ENCODE data around the gene FICD. TPM values are rescaled to one million over a fixed set of nuclear protein-coding genes. Genes with fewer than 3 reads are reported as not detected.
A peak's percentile ranks its signal among the peaks of the same experiment; 100 is the strongest.
"Not testable (repeated sequence)": the region's sequence is repeated elsewhere in the genome, so short reads cannot be mapped to it uniquely, and the experiment has no call there.

FICD gene
- total RNA-seq, 3 donors from 2014 or later (not counting 1 experiment from before 2014, with no cell fraction given) = 3.9 to 7.5 (median 6.6) TPM

DNA sequence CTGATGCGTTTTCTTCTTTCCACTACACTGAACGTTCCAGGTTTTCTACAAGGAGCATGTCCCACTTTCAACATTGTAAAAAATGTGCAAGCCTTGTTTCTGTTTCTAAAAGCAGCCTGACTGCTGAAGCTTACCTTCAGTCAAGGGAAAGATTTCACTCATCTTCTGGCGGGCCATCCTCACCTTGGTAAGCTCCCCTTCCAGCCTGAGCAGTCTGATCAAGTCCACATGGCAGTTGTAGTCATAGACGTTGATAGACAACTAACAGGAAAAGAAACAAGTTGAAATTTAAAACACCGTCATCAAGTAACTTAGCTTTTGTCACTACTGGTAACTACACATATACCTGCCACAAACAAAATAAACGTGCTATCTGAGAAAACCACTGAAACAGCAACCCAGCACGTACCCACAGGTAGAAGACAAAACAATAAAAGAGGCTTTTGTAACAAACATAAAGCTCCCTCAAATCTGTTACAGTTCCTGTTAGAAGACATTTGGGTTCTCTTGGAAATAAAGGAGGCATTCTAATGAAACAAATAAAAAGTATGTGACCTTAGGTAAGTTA lies 34.0 kb downstream of the FICD start:
- 76% methylated on average over 7 of the region's 7 CpGs for WGBS (ENCODE audit: insufficient coverage)
- H3K27ac ChIP-seq (ENCODE audit: low read length) = no peak overlapping the region

DNA sequence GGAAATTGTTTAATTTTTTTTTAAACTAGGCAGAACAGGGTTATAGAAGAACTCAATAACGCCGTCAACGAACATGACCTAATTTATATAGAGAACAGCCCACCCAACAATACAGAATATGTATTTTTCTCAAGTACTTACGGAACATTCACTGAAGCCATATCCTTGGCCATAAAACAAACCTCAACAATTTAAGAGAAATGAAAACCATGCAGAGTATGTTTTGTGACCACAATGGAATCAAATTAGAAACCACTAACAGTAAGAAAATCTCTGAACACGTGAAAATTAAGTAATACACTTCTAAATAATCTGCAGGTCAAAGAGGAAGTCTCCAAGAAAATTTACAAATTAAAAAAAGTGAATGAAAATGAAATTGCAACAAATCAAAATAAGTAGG lies 36.5 kb downstream of the FICD start:
- no peaks in the 10 kb centered on the region for H3K4me1 ChIP-seq (ENCODE audit: control insufficient read depth, insufficient read depth, low read length)
- DNase-seq = no peak
- peaks cover 26% of the 10 kb centered on the region for H3K36me3 ChIP-seq (ENCODE audit: control insufficient read depth, insufficient read depth, low read length)
- Mint-ChIP-seq H3K9me3 (no peaks in the 10 kb centered on the region), H3K4me3 (no peak overlapping the region), H3K36me3 (peaks cover 11% of the 10 kb centered on the region), H3K4me1 (peaks cover 52 to 54% of the 10 kb centered on the region in 2 donors), H3K27me3 (ENCODE audit: low read depth in 2 of 2) (no peaks in the 10 kb centered on the region), H3K27ac (peak overlapping the region; percentile 22 to 46)
- H3K27ac ChIP-seq (ENCODE audit: low read length) = no peak overlapping the region
- no peak overlapping the region for H3K4me3 ChIP-seq (ENCODE audit: low read length)
- H3K27me3 ChIP-seq (ENCODE audit: control insufficient read depth, insufficient read depth, low read length) = no peaks in the 10 kb centered on the region
- no peaks in the 10 kb centered on the region for H3K9me3 ChIP-seq (ENCODE audit: control insufficient read depth, insufficient read depth, low read length)
- intact Hi-C loops (cut with micrococcal nuclease) = no loop called here
- 57% methylated on average over 4 of the region's 5 CpGs for WGBS (ENCODE audit: insufficient coverage)
- ATAC-seq = no peak
- TF ChIP-seq, protein P1, sequence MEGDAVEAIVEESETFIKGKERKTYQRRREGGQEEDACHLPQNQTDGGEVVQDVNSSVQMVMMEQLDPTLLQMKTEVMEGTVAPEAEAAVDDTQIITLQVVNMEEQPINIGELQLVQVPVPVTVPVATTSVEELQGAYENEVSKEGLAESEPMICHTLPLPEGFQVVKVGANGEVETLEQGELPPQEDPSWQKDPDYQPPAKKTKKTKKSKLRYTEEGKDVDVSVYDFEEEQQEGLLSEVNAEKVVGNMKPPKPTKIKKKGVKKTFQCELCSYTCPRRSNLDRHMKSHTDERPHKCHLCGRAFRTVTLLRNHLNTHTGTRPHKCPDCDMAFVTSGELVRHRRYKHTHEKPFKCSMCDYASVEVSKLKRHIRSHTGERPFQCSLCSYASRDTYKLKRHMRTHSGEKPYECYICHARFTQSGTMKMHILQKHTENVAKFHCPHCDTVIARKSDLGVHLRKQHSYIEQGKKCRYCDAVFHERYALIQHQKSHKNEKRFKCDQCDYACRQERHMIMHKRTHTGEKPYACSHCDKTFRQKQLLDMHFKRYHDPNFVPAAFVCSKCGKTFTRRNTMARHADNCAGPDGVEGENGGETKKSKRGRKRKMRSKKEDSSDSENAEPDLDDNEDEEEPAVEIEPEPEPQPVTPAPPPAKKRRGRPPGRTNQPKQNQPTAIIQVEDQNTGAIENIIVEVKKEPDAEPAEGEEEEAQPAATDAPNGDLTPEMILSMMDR (IDR thresholded peaks at IDR 0.05) = no peak

More for the DNA sequence above, 34.0 kb downstream of the FICD start:
- Histone ChIP-seq H3K4me1 (ENCODE audit: control insufficient read depth, insufficient read depth, low read length) (no peaks in the 10 kb centered on the region), H3K9me3 (ENCODE audit: control insufficient read depth, insufficient read depth, low read length) (no peaks in the 10 kb centered on the region), H3K4me3 (ENCODE audit: low read length) (no peak overlapping the region), H3K27me3 (ENCODE audit: control insufficient read depth, insufficient read depth, low read length) (no peaks in the 10 kb centered on the region), H3K36me3 (ENCODE audit: control insufficient read depth, insufficient read depth, low read length) (peaks cover 45% of the 10 kb centered on the region)
- H3K9me3 Mint-ChIP-seq = no peaks in the 10 kb centered on the region
- H3K27me3 Mint-ChIP-seq (ENCODE audit: low read depth in 2 of 2) = no peaks in the 10 kb centered on the region
- H3K27ac Mint-ChIP-seq = peak overlapping the region in 1 of 2 donors; percentile 36
- TF ChIP-seq, protein P1 (IDR thresholded peaks at IDR 0.05) = no peak
- no peak for DNase-seq
- no peak for ATAC-seq
- H3K4me1 Mint-ChIP-seq = peaks cover 43 to 49% of the 10 kb centered on the region in 2 donors
- peaks cover 20% of the 10 kb centered on the region for H3K36me3 Mint-ChIP-seq
- intact Hi-C loops (cut with micrococcal nuclease) = no loop called here
- H3K4me3 Mint-ChIP-seq = no peak overlapping the region

DNA sequence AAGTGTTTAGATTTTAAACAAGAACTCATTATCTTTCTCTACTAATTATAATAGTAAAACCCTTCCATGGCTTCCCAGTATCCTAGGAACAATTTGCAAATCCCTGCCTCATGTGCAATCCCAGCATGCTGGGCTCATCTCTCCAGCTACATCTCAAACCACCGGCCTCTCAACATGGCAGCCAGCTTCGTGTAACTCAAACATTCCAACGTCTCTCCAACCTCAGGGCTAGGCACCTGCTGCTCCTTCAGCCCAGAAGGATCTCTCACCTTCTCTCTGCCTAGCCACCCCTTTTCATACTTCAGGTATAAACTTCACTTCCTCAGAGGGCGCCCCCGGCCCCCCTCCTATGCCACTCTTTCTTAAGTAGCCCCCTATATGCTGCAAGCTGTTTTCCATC lies 38.7 kb downstream of the FICD start:
- no peak overlapping the region for H3K27ac Mint-ChIP-seq
- intact Hi-C loops (cut with micrococcal nuclease) = no loop called here
- H3K4me1 ChIP-seq (ENCODE audit: control insufficient read depth, insufficient read depth, low read length) = peaks cover 7% of the 10 kb centered on the region
- H3K36me3 Mint-ChIP-seq = no peaks in the 10 kb centered on the region
- H3K4me3 ChIP-seq (ENCODE audit: low read length) = no peak overlapping the region
- no peaks in the 10 kb centered on the region for H3K27me3 ChIP-seq (ENCODE audit: control insufficient read depth, insufficient read depth, low read length)
- no peaks in the 10 kb centered on the region for H3K9me3 ChIP-seq (ENCODE audit: control insufficient read depth, insufficient read depth, low read length)
- TF ChIP-seq, protein P1 (IDR thresholded peaks at IDR 0.05) = no peak
- H3K9me3 Mint-ChIP-seq = no peaks in the 10 kb centered on the region
- ATAC-seq = no peak
- H3K4me1 Mint-ChIP-seq = peaks cover 62 to 65% of the 10 kb centered on the region in 2 donors
- H3K27me3 Mint-ChIP-seq (ENCODE audit: low read depth in 2 of 2) = no peaks in the 10 kb centered on the region
- WGBS (ENCODE audit: insufficient coverage) = 94% methylated on average over 5 of the region's 5 CpGs
- H3K4me3 Mint-ChIP-seq = no peak overlapping the region
- no peak for DNase-seq
- no peak overlapping the region for H3K27ac ChIP-seq (ENCODE audit: low read length)
- H3K36me3 ChIP-seq (ENCODE audit: control insufficient read depth, insufficient read depth, low read length) = peaks cover 7% of the 10 kb centered on the region

DNA sequence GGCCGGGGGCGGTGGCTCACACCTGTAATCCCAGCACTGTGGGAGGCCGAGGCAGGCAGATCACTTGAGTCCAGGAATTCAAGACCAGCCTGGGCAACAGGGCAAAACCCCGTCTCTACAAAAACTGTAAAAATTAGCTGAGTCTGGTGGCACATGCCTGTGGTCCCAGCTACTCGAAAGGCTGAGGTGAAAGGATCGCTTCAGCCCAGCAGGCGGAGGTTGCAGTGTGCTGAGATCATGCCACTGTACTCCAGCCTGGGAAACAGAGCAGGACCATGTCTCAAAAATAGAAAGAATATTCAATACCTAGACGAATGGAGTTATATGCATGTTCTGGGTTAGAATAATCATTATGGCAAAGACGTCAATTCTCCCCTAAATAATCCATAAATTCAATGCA lies 40.3 kb downstream of the FICD start:
- H3K36me3 ChIP-seq (ENCODE audit: control insufficient read depth, insufficient read depth, low read length); H3K27me3 ChIP-seq (ENCODE audit: control insufficient read depth, insufficient read depth, low read length); H3K27ac Mint-ChIP-seq; intact Hi-C loops (cut with micrococcal nuclease); H3K4me3 Mint-ChIP-seq; H3K27me3 Mint-ChIP-seq (ENCODE audit: low read depth in 2 of 2); H3K4me3 ChIP-seq (ENCODE audit: low read length); ATAC-seq; H3K27ac ChIP-seq (ENCODE audit: low read length); H3K9me3 ChIP-seq (ENCODE audit: control insufficient read depth, insufficient read depth, low read length); H3K9me3 Mint-ChIP-seq; H3K36me3 Mint-ChIP-seq; DNase-seq: not testable (repeated sequence)
- peaks cover 70 to 71% of the 10 kb centered on the region in 2 donors for H3K4me1 Mint-ChIP-seq
- H3K4me1 ChIP-seq (ENCODE audit: control insufficient read depth, insufficient read depth, low read length) = peaks cover 18% of the 10 kb centered on the region
- WGBS (ENCODE audit: insufficient coverage) = 97% methylated on average over 7 of the region's 9 CpGs

All from natural killer cell (primary cell).